ENCODE measurements around the gene DCUN1D2. TPM values are rescaled to one million over a fixed set of nuclear protein-coding genes. Genes with fewer than 3 reads are reported as not detected.

The DCUN1D2 gene
- total RNA-seq, 1 experiment from 2014 or later = 11.6 TPM

GRCh38 chr13:113539176-113539575 lies 48.7 kb upstream of the DCUN1D2 start:
- H3K27ac ChIP-seq (ENCODE audit: low read length) = no peak overlapping the region
- no peaks in the 10 kb centered on the region for H4K20me1 ChIP-seq (ENCODE audit: low read length)
- no peaks in the 10 kb centered on the region for H3K9me2 ChIP-seq (replicated peaks; ENCODE audit: low read length)
- no peaks in the 10 kb centered on the region for H3K9me3 ChIP-seq (ENCODE audit: low read length)
- H3K4me3 ChIP-seq (ENCODE audit: low read length) = peak overlapping the region; percentile 62; the same call in 1 of the 2 replicates
- H3K9ac ChIP-seq (ENCODE audit: low read length) = no peak overlapping the region
- intact Hi-C loops (cut with micrococcal nuclease) = no loop called here
- H3K4me1 ChIP-seq (ENCODE audit: insufficient read depth, low read length) = peaks cover 8% of the 10 kb centered on the region; the same call in 1 of the 2 replicates
- no peaks in the 10 kb centered on the region for H3K36me3 ChIP-seq (ENCODE audit: low read depth, low read length)
- no peak overlapping the region for H2AFZ ChIP-seq (ENCODE audit: low read length)
- H3F3A ChIP-seq (ENCODE audit: low read length, unreplicated experiment) = no peaks in the 10 kb centered on the region
- ATAC-seq (no peak), DNase-seq (no peak)
- ChIA-PET CTCF (interaction anchor here (0.5 kb wide), 1 partner anchor 657 kb away, joined by 3 read pairs; no protein-coding TSS in a partner anchor), POLR2A (ENCODE audit: unreplicated experiment) (no interaction called here)
- no peaks in the 10 kb centered on the region for H3K27me3 ChIP-seq (ENCODE audit: low read length)
- no peak for TF ChIP-seq CTCF (conservative IDR thresholded peaks at IDR 0.05; ENCODE audit: low read depth, low read length)
- no peak for TF ChIP-seq EZH2phosphoT487 (IDR thresholded peaks at IDR 0.05; ENCODE audit: borderline replicate concordance, low read length)
- TF ChIP-seq EZH2 (IDR thresholded peaks at IDR 0.05; ENCODE audit: low read length, unreplicated experiment) = no peak
- peak overlapping the region; percentile 74 for H3K4me2 ChIP-seq (ENCODE audit: low read length)
- no TSS peak for BruUV-seq (replicated peaks)
- no peaks in the 10 kb centered on the region for H3K79me2 ChIP-seq (ENCODE audit: low read length)

- Histone ChIP-seq H3K36me3 (ENCODE audit: low read depth, low read length) (no peaks in the 10 kb centered on the region), H3K79me2 (ENCODE audit: low read length) (no peaks in the 10 kb centered on the region), H4K20me1 (ENCODE audit: low read length) (no peaks in the 10 kb centered on the region), H3K4me2 (ENCODE audit: low read length) (peak overlapping the region; percentile 74), H3K4me1 (ENCODE audit: insufficient read depth, low read length) (peaks cover 13% of the 10 kb centered on the region), H3K27ac (ENCODE audit: low read length) (no peak overlapping the region), H2AFZ (ENCODE audit: low read length) (peak overlapping the region; percentile 59; the same call in 1 of the 2 replicates), H3K27me3 (ENCODE audit: low read length) (no peaks in the 10 kb centered on the region), H3K9me3 (ENCODE audit: low read length) (no peaks in the 10 kb centered on the region), H3K4me3 (ENCODE audit: low read length) (peak overlapping the region; percentile 62), H3K9me2 (replicated peaks; ENCODE audit: low read length) (no peaks in the 10 kb centered on the region), H3K9ac (ENCODE audit: low read length) (no peak overlapping the region), H3F3A (ENCODE audit: low read length, unreplicated experiment) (no peaks in the 10 kb centered on the region)
- POLR2A ChIA-PET (ENCODE audit: unreplicated experiment) = no interaction called here
- no peak for TF ChIP-seq CTCF (conservative IDR thresholded peaks at IDR 0.05; ENCODE audit: low read depth, low read length)
- no peak for TF ChIP-seq EZH2 (IDR thresholded peaks at IDR 0.05; ENCODE audit: low read length, unreplicated experiment)
- TF ChIP-seq EZH2phosphoT487 (IDR thresholded peaks at IDR 0.05; ENCODE audit: borderline replicate concordance, low read length) = no peak
- no TSS peak for BruUV-seq (replicated peaks)
- DNase-seq = peak; percentile 69
- CTCF ChIA-PET = interaction anchor here (0.5 kb wide), 1 partner anchor 658 kb away, joined by 3 read pairs; no protein-coding TSS in a partner anchor
- peak; percentile 86 for ATAC-seq
- intact Hi-C loops (cut with micrococcal nuclease) = no loop called here
Measured at GRCh38 chr13:113538689-113539058, 48.2 kb upstream of the DCUN1D2 start.

GRCh38 chr13:113537909-113538688 lies 47.6 kb upstream of the DCUN1D2 start:
- Histone ChIP-seq H3K27me3 (ENCODE audit: low read length) (no peaks in the 10 kb centered on the region), H3K27ac (ENCODE audit: low read length) (no peak overlapping the region), H2AFZ (ENCODE audit: low read length) (peak overlapping the region; percentile 59; the same call in 1 of the 2 replicates), H4K20me1 (ENCODE audit: low read length) (no peaks in the 10 kb centered on the region), H3K4me3 (ENCODE audit: low read length) (peak overlapping the region; percentile 62), H3K9ac (ENCODE audit: low read length) (no peak overlapping the region), H3K9me3 (ENCODE audit: low read length) (no peaks in the 10 kb centered on the region), H3K9me2 (replicated peaks; ENCODE audit: low read length) (no peaks in the 10 kb centered on the region), H3K4me1 (ENCODE audit: insufficient read depth, low read length) (peaks cover 16% of the 10 kb centered on the region), H3K4me2 (ENCODE audit: low read length) (peak overlapping the region; percentile 74), H3F3A (ENCODE audit: low read length, unreplicated experiment) (no peaks in the 10 kb centered on the region), H3K79me2 (ENCODE audit: low read length) (no peaks in the 10 kb centered on the region), H3K36me3 (ENCODE audit: low read depth, low read length) (no peaks in the 10 kb centered on the region)
- DNase-seq = no peak
- TF ChIP-seq EZH2phosphoT487 (IDR thresholded peaks at IDR 0.05; ENCODE audit: borderline replicate concordance, low read length) (no peak), EZH2 (IDR thresholded peaks at IDR 0.05; ENCODE audit: low read length, unreplicated experiment) (no peak), CTCF (conservative IDR thresholded peaks at IDR 0.05; ENCODE audit: low read depth, low read length) (no peak)
- no TSS peak for BruUV-seq (replicated peaks)
- peak; percentile 70 for ATAC-seq
- intact Hi-C loops (cut with micrococcal nuclease) = no loop called here
- ChIA-PET POLR2A (ENCODE audit: unreplicated experiment) (no interaction called here), CTCF (no interaction called here)

All from PC-3 (cell line).